NCI-H1105 treated with DMSO at 0.1 percent for 48 hours (cell line): Measurements from ENCODE around the gene PLCG1.
A peak's percentile ranks its signal among the peaks of the same experiment; 100 is the strongest.
"Not testable (repeated sequence)": the region's sequence is repeated elsewhere in the genome, so short reads cannot be mapped to it uniquely, and the experiment has no call there.

Source experiments
- DNase-seq: peaks from one replicate; lab custom pipeline; 2025; lab: John Stamatoyannopoulos, UW

The PLCG1 gene

GRCh38 chr20:41136680-41137613 lies at the start of gene PLCG1:
Gene PLCG1, plus strand, starts transcription at chr20:41137543. Its CDS starts 99 bp downstream, at chr20:41137642.
- peak; percentile 79 for DNase-seq

GRCh38 chr20:41087777-41088176 lies 49.6 kb upstream of the PLCG1 start:
- peak; percentile 68 for DNase-seq

- no peak for DNase-seq
Measured at GRCh38 chr20:41089555-41089954, 47.8 kb upstream of the PLCG1 start.

- DNase-seq = no peak
Measured at GRCh38 chr20:41091927-41092326, 45.4 kb upstream of the PLCG1 start.

- DNase-seq = no peak
Measured at GRCh38 chr20:41094353-41095055, 42.8 kb upstream of the PLCG1 start.

GRCh38 chr20:41095110-41095969 lies 42.0 kb upstream of the PLCG1 start:
- DNase-seq = peak; percentile 67

GRCh38 chr20:41098703-41099250 lies 38.6 kb upstream of the PLCG1 start:
- DNase-seq = no peak

- DNase-seq = no peak
Measured at GRCh38 chr20:41100001-41100480, 37.3 kb upstream of the PLCG1 start.

GRCh38 chr20:41101660-41102059 lies 35.7 kb upstream of the PLCG1 start:
- DNase-seq = no peak

- DNase-seq = no peak
Measured at GRCh38 chr20:41108531-41108930, 28.8 kb upstream of the PLCG1 start.

GRCh38 chr20:41110012-41110411 lies 27.3 kb upstream of the PLCG1 start:
- DNase-seq = no peak

GRCh38 chr20:41110930-41111577 lies 26.3 kb upstream of the PLCG1 start:
- DNase-seq = no peak

GRCh38 chr20:41111578-41111951 lies 25.8 kb upstream of the PLCG1 start:
- DNase-seq = no peak

- no peak for DNase-seq
Measured at GRCh38 chr20:41116282-41116956, 20.9 kb upstream of the PLCG1 start.

- DNase-seq = not testable (repeated sequence)
Measured at GRCh38 chr20:41118159-41118558, 19.2 kb upstream of the PLCG1 start.

- DNase-seq = no peak
Measured at GRCh38 chr20:41118632-41119031, 18.7 kb upstream of the PLCG1 start.

- DNase-seq = peak; percentile 8
Measured at GRCh38 chr20:41119614-41120561, 17.5 kb upstream of the PLCG1 start.

- DNase-seq = no peak
Measured at GRCh38 chr20:41121399-41121798, 15.9 kb upstream of the PLCG1 start.

- DNase-seq = no peak
Measured at GRCh38 chr20:41123631-41124030, 13.7 kb upstream of the PLCG1 start.
